Right atrium auricular region (tissue), 2 donors: ENCODE measurements around the gene NOS1. TPM values are rescaled to one million over a fixed set of nuclear protein-coding genes. Genes with fewer than 3 reads are reported as not detected.

Experiments
- DNase-seq: peaks from one replicate; pipeline ENCODE4 v3.0.0-alpha.2; 2019; ENCODE audit warnings: low spot score
- H3K27ac ChIP-seq, 2 donors: fragments of 200-600 bp; sonication (generic); 1 replicate in 1 of 2; 2 replicates in 1 of 2; pipeline ENCODE4 v1.5.1; 2016 to 2019
- H3K27me3 ChIP-seq, 2 donors: fragments of 200-600 bp; sonication (generic); one replicate each; pipeline versions ENCODE4 v1.5.1 to v1.6.0; 2017 to 2019
- H3K36me3 ChIP-seq: fragments of 200-600 bp; sonication (generic); one replicate; pipeline ENCODE4 v1.5.1; 2016
- H3K4me1 ChIP-seq, 2 donors: fragments of 200-600 bp; sonication (generic); one replicate each; pipeline versions ENCODE4 v1.5.1 to v1.6.0; 2017 to 2019
- H3K4me3 ChIP-seq, 2 donors: fragments of 200-600 bp; sonication (generic); 1 replicate in 1 of 2; 2 replicates in 1 of 2; pipeline ENCODE4 v1.5.1; 2017 to 2019; ENCODE audit warnings: mild to moderate bottlenecking in 1 of 2, moderate library complexity in 1 of 2
- H3K9me3 ChIP-seq, 2 donors: fragments of 200-600 bp; sonication (generic); one replicate each; pipeline ENCODE4 v1.5.1; 2019
- total RNA-seq, 2 donors: library from RNA; depleted of rRNA; stranded (reverse); fragments of >200 nt; gene quantifications; one replicate each; pipeline ENCODE4 v1.1.0, GENCODE V29; 2016
- TF ChIP-seq, protein P1 (sequence below), 2 donors: fragments of 200-600 bp; sonication (generic); IDR thresholded peaks; one replicate each; pipeline ENCODE4 v1.5.1; 2019; ENCODE audit warnings: antibody characterized with exemption in 2 of 2

NOS1 gene
- total RNA-seq, 2 donors from 2014 or later = 0.04 to 0.67 TPM

DNA sequence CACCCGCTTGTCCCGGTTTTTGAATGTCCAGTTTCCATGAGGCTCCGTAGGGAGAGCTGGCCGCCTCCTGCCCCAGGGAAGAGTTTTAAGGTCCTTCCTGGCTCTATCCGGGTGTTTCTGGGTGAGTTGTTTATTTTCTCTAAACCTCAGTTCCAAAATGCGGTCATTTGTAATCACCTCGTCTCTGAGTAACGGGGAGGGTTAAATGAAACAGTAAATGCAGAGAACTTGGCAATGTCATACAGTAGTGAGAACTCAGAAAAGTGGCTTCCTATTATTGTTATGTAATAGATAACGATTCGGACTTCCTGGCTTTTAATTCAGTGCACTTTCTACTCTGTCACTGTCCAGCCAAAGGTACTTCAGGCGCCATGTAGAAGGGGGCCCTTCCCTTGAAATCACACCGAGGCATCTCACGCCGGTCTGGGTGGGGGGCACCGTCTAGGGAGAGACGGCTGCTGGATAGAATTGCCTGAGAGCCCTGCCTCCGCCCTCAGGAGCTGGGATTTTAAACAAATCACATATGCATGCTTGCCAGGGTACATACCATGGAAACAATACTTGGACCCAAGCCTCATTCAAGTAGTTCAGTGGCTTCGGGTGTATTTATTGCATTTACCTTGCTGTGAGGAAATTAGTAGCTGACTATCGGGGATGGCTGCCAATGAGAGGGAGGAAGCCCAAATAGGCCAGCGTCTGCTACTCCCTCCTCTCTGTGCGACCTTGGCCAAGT is 26.4 kb downstream of the NOS1 start:
- no peaks in the 10 kb centered on the region for H3K9me3 ChIP-seq
- no peaks in the 10 kb centered on the region for H3K27me3 ChIP-seq
- H3K4me1 ChIP-seq = no peaks in the 10 kb centered on the region
- no peaks in the 10 kb centered on the region for H3K36me3 ChIP-seq
- no peak overlapping the region for H3K27ac ChIP-seq
- no peak overlapping the region for H3K4me3 ChIP-seq
- TF ChIP-seq, protein P1, sequence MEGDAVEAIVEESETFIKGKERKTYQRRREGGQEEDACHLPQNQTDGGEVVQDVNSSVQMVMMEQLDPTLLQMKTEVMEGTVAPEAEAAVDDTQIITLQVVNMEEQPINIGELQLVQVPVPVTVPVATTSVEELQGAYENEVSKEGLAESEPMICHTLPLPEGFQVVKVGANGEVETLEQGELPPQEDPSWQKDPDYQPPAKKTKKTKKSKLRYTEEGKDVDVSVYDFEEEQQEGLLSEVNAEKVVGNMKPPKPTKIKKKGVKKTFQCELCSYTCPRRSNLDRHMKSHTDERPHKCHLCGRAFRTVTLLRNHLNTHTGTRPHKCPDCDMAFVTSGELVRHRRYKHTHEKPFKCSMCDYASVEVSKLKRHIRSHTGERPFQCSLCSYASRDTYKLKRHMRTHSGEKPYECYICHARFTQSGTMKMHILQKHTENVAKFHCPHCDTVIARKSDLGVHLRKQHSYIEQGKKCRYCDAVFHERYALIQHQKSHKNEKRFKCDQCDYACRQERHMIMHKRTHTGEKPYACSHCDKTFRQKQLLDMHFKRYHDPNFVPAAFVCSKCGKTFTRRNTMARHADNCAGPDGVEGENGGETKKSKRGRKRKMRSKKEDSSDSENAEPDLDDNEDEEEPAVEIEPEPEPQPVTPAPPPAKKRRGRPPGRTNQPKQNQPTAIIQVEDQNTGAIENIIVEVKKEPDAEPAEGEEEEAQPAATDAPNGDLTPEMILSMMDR (IDR thresholded peaks at IDR 0.05) = no peak
- DNase-seq = no peak

DNA sequence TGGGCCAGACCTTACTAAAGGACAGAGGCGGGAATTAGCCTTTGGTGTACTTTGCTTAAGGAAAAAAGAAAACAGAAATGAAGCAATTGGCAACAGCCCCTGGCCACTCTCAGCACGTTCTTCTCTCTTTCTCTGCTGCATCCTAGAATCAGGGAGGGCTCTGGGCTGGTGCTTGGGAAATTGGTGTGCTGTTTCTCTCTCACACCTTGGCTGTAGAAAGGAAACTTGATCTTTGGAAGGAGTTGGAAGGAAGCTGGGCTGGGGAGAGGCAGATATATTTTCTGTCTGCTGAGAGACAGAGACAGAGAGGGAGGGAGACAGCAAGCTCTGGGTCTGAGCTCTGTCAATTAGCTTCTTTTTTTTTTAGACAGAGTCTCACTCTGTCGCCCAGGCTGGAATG is 27.4 kb downstream of the NOS1 start:
- Histone ChIP-seq H3K27ac (no peak overlapping the region), H3K36me3 (no peaks in the 10 kb centered on the region), H3K4me3 (no peak overlapping the region), H3K9me3 (no peaks in the 10 kb centered on the region), H3K27me3 (no peaks in the 10 kb centered on the region), H3K4me1 (no peaks in the 10 kb centered on the region)
- TF ChIP-seq, protein P1 (IDR thresholded peaks at IDR 0.05) = no peak
- no peak for DNase-seq

DNA sequence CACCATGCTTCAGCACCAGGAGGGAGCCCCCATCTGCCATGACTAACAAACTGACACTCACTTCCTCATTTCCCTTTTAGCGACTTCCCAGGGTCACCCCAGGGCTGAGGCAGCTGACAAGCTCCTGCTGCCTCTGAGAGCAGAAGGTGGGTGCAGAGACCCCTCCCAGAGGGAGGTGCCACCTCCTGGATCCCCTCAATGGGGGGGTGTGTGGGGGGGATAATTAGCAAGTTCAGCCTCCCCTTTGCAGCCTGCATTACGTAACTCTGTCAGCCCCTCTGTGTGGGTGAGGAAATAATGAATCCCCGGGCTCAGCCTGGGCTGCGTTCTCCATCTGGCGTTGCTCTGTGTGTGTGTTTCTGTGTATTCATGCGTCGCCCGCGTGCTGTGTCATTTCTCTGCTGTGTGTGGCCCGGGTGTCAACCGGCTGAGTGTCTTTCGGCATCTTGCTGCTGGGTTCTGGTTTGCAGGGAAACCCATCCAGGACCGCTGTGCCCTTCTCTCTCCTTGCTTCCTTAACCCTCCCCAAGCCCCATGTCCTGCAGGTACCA is 28.0 kb downstream of the NOS1 start:
- Histone ChIP-seq H3K9me3 (no peaks in the 10 kb centered on the region), H3K27me3 (no peaks in the 10 kb centered on the region), H3K27ac (no peak overlapping the region), H3K4me1 (no peaks in the 10 kb centered on the region), H3K4me3 (no peak overlapping the region), H3K36me3 (no peaks in the 10 kb centered on the region)
- TF ChIP-seq, protein P1 (IDR thresholded peaks at IDR 0.05) = no peak
- DNase-seq = no peak

DNA sequence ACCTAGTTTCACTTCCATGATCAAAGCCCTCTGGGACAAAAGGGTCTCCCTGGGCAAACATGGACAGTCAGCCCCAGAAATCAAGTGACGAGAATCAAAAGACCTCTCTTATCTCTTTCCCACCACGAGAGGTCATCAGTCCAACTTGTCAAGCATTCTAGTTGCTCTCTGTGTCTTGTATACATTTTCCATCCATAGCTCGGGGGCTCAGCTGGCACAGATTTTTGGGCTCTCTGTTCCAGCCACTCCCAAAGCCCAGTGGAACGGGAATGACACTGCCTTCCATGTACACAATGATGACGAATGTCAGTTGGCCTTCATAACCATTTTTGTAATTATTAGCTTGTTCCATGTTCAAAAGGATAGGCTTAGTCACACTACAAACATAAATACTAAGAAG is 29.7 kb downstream of the NOS1 start:
- no peaks in the 10 kb centered on the region for H3K27me3 ChIP-seq
- H3K4me1 ChIP-seq = no peaks in the 10 kb centered on the region
- no peak for DNase-seq
- no peak overlapping the region for H3K4me3 ChIP-seq
- H3K27ac ChIP-seq = no peak overlapping the region
- TF ChIP-seq, protein P1 (IDR thresholded peaks at IDR 0.05) = no peak
- H3K9me3 ChIP-seq = no peaks in the 10 kb centered on the region
- no peaks in the 10 kb centered on the region for H3K36me3 ChIP-seq

DNA sequence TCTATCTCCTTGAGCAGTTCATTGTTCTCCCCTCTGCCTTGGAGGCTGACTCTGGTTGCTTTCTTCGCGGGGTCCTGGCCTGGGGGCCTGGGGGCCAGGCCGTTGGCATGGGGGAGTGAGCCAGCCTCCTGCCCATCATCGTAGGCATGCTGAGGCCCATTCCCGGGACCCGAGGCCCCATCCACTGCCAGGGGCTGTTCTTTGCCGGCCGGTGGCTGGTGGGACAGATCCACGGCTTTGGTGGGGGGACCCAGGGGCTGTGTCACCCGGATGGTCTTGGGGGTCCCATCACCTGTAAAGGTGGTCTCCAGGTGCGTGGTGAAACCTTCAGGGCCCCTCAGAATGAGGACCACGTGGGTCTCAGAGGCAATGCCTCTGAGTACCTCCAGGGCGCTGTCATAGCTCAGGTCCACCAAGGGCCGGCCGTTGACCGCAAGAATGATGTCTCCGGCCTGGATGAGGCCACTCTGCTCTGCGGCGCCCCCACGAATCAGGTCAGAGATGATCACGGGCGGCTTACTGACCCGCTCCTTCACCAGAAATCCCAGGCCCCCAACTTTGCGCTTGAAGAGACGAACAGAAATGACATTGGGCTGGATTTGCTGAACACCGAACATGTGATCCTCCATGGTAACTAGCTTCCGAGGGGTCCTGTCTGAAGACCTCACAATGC is 30.8 kb downstream of the NOS1 start:
- Histone ChIP-seq H3K9me3 (no peaks in the 10 kb centered on the region), H3K4me1 (no peaks in the 10 kb centered on the region), H3K27me3 (no peaks in the 10 kb centered on the region), H3K4me3 (no peak overlapping the region), H3K36me3 (no peaks in the 10 kb centered on the region), H3K27ac (no peak overlapping the region)
- TF ChIP-seq, protein P1 (IDR thresholded peaks at IDR 0.05) = no peak
- no peak for DNase-seq
